Esophagus muscularis mucosa (tissue), 4 donors: Measurements from ENCODE around the gene SYT15B.
A peak's percentile ranks its signal among the peaks of the same experiment; 100 is the strongest.
"Not testable (repeated sequence)": the region's sequence is repeated elsewhere in the genome, so short reads cannot be mapped to it uniquely, and the experiment has no call there.

Experiments used
- CTCF ChIP-seq, 3 experiments: fragments of 200-600 bp in 2 of 3; fragments of 450-650 bp in 1 of 3; sonication (generic) in 2 of 3; IDR thresholded peaks; one replicate each; pipeline ENCODE4 v1.5.1; 2017 to 2019; ENCODE audit warnings: antibody characterized with exemption in 3 of 3, mild to moderate bottlenecking in 2 of 3, moderate library complexity in 1 of 3
- EP300 ChIP-seq: sonication (generic); formaldehyde crosslinking; IDR thresholded peaks from one replicate; pipeline ENCODE4 v1.6.1; 2017; ENCODE audit warnings: antibody characterized with exemption
- POLR2A ChIP-seq: fragments of 450-650 bp; IDR thresholded peaks from one replicate; pipeline ENCODE4 v1.6.1; 2017; ENCODE audit warnings: antibody characterized with exemption, moderate library complexity, mild to moderate bottlenecking, low read depth
- POLR2AphosphoS5 ChIP-seq, 2 donors: sonication (generic); formaldehyde crosslinking; IDR thresholded peaks; one replicate each; pipeline ENCODE4 v1.6.1; 2017; ENCODE audit warnings: antibody characterized with exemption in 2 of 2

GRCh38 chr10:47775361-47776231, 12.2 kb upstream of the SYT15B start:
- peak in 2 of 3 experiments; percentile 17 to 38 for TF ChIP-seq CTCF (IDR thresholded peaks at IDR 0.05)
- not testable (repeated sequence) for TF ChIP-seq EP300; POLR2A; POLR2AphosphoS5 (IDR thresholded peaks at IDR 0.05)
